ENCODE data around the gene MAMLD1.

Gene MAMLD1

DNA sequence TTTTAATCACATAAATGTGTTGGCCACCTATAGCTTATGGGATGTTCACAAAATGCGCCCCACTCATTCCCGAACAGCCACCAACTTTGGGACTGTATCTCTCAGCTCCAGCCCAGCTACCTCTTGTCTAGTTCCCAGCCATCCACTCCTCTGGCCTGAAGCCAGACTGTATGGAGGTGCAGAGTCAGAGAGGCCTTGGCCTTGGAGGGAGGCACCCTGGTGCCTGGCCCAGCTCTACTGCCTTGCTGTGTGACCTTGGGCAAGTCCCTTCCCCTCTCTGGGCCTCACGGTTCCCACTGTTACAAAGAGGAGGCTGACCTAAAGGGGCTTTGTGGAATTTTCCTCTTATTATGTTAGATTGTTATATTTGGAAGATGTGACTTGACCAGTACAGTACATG lies 13.9 kb downstream of the MAMLD1 start:
- DNase-seq (ENCODE audit: insufficient read length, low spot score), result no peak
- no peak for FAIRE-seq

DNA sequence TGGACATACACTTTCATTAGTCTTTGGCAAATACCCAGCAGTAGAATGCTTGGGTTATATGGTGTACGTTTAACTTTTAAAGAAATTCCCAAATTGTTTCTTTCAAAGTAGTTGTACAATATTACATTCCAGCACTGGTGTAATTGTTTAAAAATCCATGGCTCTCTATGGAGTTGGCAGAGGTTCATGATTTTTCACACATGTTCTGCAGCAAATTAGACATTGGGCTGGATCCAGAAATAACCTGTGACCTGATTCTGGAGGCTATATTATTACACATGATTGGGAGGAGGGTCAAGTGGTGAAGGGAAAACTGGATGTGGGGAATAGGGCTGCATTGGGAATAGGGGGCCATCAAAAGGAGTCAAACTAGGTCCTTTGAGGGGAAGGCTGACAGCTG lies 41.9 kb downstream of the MAMLD1 start:
- no peak for FAIRE-seq

GRCh38 chrX:150405576-150405975 lies 42.5 kb downstream of the MAMLD1 start:
- FAIRE-seq, result no peak
- DNase-seq (ENCODE audit: insufficient read length, low spot score), result no peak

More for the DNA sequence above, 41.9 kb downstream of the MAMLD1 start:
- no peak for DNase-seq (ENCODE audit: insufficient read length, low spot score)

- no peak for DNase-seq (ENCODE audit: insufficient read length, low spot score)
Observed at GRCh38 chrX:150406596-150406995, 43.5 kb downstream of the MAMLD1 start.

DNA sequence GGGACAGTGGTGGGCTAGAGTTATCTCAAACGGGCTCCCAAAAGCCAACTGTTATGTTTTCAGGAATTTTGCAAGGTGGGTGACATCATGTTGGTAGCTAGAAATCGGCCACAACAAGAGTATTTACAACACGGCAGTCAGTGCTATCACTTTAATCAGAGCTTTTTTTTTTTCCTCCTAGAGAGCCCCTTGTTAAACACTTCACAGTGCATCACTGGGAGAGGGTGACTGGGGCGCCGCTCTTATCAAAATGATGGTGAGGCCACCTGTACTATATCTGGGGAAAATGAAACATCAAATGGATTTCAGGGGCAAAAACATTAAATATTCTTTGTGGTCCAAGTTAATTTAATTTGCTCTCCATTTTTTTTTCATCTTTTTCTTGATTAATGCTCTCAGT lies 44.9 kb downstream of the MAMLD1 start:
- FAIRE-seq (no peak), DNase-seq (ENCODE audit: insufficient read length, low spot score) (no peak)

More at GRCh38 chrX:150406596-150406995, 43.5 kb downstream of the MAMLD1 start:
- no peak for FAIRE-seq

- no peak for FAIRE-seq
- DNase-seq (ENCODE audit: insufficient read length, low spot score), result no peak
Observed at GRCh38 chrX:150408561-150408960, 45.4 kb downstream of the MAMLD1 start.

DNA sequence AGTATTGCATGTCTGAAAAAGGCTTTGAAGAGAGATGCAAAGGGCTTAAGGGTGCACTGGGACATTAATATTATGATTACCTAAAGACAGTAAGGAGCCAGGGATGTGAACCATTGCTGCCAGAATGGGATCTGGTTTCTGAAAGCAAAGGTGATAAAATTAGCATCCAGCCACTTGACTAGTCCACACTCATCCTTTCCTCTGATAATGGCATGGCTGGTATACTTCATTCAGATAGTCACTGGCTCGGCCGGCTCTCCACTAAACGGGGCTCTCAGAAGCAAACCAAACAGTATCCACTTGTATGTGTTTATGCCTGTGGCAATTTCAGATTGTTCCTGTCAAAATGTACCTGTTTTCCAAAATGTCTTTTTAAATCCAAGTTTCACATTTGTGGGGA lies 46.4 kb downstream of the MAMLD1 start:
- DNase-seq (ENCODE audit: insufficient read length, low spot score) (no peak), FAIRE-seq (no peak)

DNA sequence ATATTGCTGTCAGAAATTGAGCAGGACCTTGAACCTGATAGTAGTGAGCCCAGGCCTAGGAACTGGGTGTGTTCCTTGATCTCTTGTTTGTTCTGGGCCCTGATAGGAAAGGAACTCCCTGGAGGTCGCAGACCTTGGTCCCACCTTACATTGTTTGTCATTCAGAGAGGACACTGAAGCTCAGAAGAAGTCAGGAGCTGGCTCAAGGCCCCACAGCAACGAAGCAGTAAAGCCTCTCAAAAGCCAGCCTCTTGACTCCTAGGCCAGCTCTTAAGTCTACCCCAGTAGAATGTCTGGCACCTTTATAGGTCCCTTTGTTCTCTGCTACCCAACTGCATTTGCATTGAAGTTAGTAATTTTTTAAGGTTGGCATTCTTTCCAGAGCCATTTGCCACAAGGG lies 46.8 kb downstream of the MAMLD1 start:
- FAIRE-seq (no peak), DNase-seq (ENCODE audit: insufficient read length, low spot score) (no peak)

DNA sequence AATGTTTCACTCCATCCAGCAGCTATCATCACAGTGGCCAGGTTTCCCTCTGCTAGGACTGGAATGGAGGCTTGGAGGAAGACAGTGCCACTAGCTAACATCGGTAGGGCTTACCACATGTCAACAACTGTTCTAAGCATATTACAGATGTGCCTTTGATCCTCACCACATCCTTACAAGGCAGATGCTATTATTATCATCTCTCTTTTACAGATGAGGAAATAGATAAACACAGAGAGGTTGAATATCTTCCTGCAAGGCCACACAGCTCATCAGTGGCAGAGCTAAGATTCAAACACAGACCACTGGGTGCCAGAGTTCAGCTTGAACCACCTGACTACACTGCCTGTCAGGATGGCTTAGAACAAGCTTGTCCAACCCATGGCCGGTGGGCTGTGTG lies 47.4 kb downstream of the MAMLD1 start:
- no peak for DNase-seq (ENCODE audit: insufficient read length, low spot score)
- FAIRE-seq, result no peak

DNA sequence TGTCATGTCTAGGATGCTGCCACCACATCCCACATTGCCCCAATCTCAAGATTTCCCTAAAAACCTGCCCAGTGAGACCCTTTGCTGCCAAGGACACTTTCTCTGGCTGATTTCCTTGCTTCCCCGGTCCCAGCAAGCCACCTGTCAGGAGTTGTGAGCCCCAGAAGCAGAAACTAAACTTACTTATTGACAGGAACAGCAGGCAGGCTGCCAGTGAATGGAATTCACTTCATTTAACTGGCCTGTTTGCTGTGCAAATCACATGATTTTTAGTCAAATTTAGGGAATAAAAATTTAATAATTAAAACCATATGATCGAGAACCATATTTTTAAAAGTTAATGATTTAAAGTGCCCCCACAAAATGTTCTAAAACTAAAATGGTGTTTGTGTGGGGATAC lies 48.5 kb downstream of the MAMLD1 start:
- FAIRE-seq (no peak), DNase-seq (ENCODE audit: insufficient read length, low spot score) (no peak)

DNA sequence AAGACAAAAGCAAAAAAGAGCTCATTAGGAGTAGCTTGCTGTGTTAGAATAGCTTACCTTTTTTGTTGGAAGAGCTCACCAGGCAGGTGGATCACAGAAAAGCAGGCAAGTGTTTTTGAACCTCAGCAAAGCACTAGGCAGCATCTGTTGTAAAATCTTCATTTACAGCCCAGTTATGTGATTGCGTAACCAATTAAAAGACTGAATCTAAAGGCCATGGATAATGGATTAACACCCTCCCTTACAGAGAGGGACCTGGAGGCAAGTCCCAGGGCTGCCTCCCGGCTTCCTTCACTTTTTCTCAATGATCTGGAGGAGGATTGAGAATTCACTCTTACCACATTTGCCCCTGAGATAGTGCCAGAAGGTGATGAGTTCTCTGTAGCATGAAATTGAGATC lies 51.1 kb downstream of the MAMLD1 start:
- DNase-seq (ENCODE audit: insufficient read length, low spot score), result no peak
- no peak for FAIRE-seq

DNA sequence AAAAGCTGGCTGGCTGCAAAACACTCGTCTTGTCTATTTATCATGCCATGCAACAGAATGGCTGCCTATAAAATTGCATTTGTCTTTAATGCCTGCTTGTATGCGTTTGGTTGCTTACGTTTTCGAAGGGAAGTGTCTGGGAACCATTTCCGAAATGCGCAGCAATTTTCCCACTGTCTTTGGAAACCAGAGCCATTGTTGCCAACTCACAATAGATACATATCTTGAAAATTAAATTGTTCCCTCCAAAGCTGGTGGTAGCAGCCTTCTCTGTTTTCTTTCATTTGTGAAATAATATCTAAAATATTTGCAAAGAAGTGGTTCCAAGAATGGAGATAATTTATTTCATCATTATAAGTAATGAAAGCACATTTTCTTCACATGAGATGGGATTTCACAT lies 53.4 kb downstream of the MAMLD1 start:
- no peak for FAIRE-seq

GRCh38 chrX:150421816-150422215 lies 58.7 kb downstream of the MAMLD1 start:
- no peak for DNase-seq (ENCODE audit: insufficient read length, low spot score)
- FAIRE-seq, result no peak

More for the DNA sequence above, 53.4 kb downstream of the MAMLD1 start:
- DNase-seq (ENCODE audit: insufficient read length, low spot score), result no peak

- no peak for DNase-seq (ENCODE audit: insufficient read length, low spot score)
- no peak for FAIRE-seq
Observed at GRCh38 chrX:150429594-150429993, 66.5 kb downstream of the MAMLD1 start.

DNA sequence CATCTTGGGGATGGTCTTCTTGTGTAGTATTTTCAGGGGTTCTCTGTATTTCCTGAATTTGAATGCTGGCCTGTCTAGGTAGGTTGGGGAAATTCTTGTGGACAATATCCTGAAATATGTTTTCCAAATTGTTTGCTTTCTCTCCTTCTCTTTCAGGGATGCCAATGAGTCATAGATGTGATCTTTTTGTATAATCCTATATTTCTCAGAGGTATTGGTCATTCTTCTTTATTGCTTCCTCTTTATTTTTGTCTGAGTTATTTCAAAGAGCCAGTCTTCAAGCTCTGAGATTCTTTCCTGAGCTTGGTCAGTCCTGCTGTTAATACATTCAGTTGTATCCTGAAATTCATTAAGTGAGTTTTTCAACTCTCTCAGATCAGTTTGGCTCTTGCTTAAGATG lies 73.1 kb downstream of the MAMLD1 start:
- no peak for FAIRE-seq
- no peak for DNase-seq (ENCODE audit: insufficient read length, low spot score)

DNA sequence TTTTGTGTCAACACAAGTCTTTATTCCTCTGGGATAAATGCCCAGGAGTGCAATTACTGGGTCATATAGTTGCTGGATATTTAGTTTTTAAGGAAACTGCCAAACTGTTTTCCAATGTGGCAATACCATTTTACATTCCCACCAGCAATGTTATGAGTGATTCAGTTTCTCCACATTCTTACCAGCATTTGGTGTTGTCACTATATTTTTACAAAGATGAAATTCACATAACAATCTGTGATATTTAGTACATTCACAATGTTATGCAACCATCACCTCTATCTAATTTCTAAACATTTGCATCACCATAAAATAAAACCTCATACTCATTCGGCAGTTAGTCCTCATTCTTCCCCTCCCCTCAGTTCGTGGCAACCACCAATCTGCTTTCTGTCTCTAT lies 75.0 kb downstream of the MAMLD1 start:
- no peak for DNase-seq (ENCODE audit: insufficient read length, low spot score)
- FAIRE-seq, result no peak

GRCh38 chrX:150446151-150446550 lies 83.0 kb downstream of the MAMLD1 start:
- no peak for FAIRE-seq
- no peak for DNase-seq (ENCODE audit: insufficient read length, low spot score)

DNA sequence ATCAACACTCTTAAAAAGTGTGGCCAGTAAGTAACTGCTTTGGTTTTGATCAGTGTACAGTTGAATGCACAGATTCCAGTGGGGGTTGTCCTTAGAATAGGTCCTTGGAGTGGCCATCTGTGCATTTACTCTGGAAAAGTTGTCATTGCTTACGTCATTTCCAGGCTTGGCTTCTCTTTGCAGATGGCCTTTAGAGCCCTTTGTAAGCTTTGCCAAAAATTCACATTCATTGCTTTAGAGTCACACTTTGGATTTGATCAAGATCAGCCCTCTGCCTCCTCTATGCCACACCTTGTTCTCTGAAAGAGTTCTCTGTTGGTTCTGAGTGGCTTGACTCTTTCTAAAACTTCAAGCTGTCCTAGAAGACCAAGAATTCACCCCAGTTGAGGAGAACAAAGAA lies 83.9 kb downstream of the MAMLD1 start:
- DNase-seq (ENCODE audit: insufficient read length, low spot score), result no peak
- no peak for FAIRE-seq

DNA sequence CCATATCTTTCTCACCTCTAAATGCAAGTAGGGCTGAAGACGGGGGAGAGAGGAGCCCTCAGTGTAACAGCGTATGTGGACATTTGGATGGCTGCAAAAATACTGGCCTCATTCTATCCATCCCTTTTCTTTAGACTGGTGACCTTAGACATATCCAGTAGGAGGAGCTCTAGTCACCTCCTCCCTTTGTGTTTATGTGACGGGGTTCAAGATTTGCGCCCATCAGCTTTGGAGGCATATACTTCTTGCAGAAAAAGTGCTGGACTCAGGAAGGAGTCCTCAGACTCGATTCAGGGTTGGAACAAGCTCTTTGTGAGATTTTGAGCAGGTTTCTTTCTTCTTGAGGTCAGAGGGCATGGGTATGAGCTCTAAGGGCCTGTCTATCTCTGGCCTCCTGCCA lies 86.2 kb downstream of the MAMLD1 start:
- no peak for DNase-seq (ENCODE audit: insufficient read length, low spot score)
- FAIRE-seq, result peak; percentile 18

DNA sequence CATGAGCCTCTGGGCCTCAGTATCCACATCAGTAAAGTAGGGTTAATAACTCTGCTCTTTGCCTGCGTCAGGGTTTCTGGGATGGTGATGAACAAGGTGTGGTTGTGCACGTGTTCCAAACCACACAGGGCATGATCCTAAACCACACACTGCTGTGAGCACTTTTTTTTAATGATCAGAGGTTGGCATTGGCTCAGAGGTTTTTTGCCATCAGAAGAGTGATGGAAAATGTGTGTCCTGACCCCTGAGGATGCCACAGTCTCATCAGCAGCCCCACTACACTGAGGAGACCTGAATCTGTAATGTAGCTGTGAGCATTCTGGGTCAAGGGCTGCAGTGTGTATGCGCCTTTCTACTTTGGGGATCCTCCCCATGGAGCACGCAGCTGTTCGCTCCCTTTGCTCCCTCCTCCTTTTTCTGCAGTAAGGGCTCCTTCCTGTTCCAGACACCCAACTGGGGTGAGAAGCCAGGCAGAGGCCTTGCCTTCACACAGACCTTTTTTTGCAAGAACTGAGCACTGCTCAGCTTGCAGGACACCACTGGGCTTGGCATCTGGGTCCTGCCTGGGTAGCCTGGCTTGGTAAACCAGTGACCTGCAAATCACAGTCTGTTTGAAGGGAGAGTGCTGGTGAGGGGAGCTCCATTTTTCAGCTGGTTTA lies 87.5 kb downstream of the MAMLD1 start:
- DNase-seq (ENCODE audit: insufficient read length, low spot score) (no peak), FAIRE-seq (no peak)

DNA sequence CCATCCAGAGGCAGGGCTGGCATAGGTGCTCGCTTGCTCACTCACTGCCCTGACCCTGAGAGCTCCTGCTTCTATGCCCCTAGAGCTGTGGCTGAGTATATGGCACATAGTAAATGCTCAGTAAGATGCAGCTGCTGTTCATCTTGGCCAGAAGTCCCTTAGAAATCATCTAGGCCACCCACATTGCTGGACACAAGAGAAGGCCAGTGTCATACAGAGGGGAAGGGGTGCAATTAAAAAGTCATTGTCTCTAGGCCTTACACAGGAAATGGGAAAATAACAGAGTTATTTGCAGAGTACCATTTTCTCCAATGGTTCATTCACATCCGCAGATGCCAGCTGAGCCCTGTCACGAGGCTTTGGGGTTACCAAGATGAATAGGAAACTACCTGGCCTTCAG lies 88.8 kb downstream of the MAMLD1 start:
- peak; percentile 21 for FAIRE-seq

GRCh38 chrX:150454083-150454482 lies 91.0 kb downstream of the MAMLD1 start:
- FAIRE-seq, result no peak

More for the DNA sequence above, 88.8 kb downstream of the MAMLD1 start:
- DNase-seq (ENCODE audit: insufficient read length, low spot score), result no peak

More at GRCh38 chrX:150454083-150454482, 91.0 kb downstream of the MAMLD1 start:
- DNase-seq (ENCODE audit: insufficient read length, low spot score), result no peak

Data from GM19239 (cell line).